Fibroblast of lung (primary cell): ENCODE results near the gene RTKN. TPM values are rescaled to one million over a fixed set of nuclear protein-coding genes. Genes with fewer than 3 reads are reported as not detected.
A peak's percentile ranks its signal among the peaks of the same experiment; 100 is the strongest.
"Not testable (repeated sequence)": the region's sequence is repeated elsewhere in the genome, so short reads cannot be mapped to it uniquely, and the experiment has no call there.

Source experiments
- DNase-seq, 2 donors: peaks; one replicate each; pipeline versions ENCODE4 v3.0.0 to v3.0.0-alpha.2; 2010; ENCODE audit warnings: low read depth in 2 of 2
- H2AFZ ChIP-seq: 2 replicates; pipeline ENCODE4 v1.5.1; 2012; ENCODE audit warnings: low read length, control low read depth, inconsistent platforms
- H3K27ac ChIP-seq: 2 replicates; pipeline ENCODE4 v1.5.1; 2011; ENCODE audit warnings: low read length, control low read depth; ENCODE audit not compliant: insufficient read depth
- H3K27me3 ChIP-seq: 2 replicates; pipeline ENCODE4 v1.5.1; 2011; ENCODE audit warnings: mild to moderate bottlenecking, low read length; ENCODE audit not compliant: control insufficient read depth, insufficient read depth
- H3K36me3 ChIP-seq: 2 replicates; pipeline ENCODE4 v1.5.1; 2011; ENCODE audit warnings: low read length; ENCODE audit not compliant: control insufficient read depth, insufficient read depth
- H3K4me1 ChIP-seq: 2 replicates; pipeline ENCODE4 v1.5.1; 2011; ENCODE audit warnings: low read length; ENCODE audit not compliant: control insufficient read depth, insufficient read depth; ENCODE audit errors: extremely low read depth
- H3K4me2 ChIP-seq: 2 replicates; pipeline ENCODE4 v1.5.1; 2011; ENCODE audit warnings: low read length, control low read depth; ENCODE audit not compliant: insufficient read depth; ENCODE audit errors: extremely low read depth
- H3K4me3 ChIP-seq, 4 experiments: fragments of 200-600 bp in 1 of 4; sonication (generic) in 1 of 4; replicated peaks in 1 of 4; 2 replicates each; pipeline ENCODE4 v1.5.1; 2011 to 2016; ENCODE audit warnings: low read length in 4 of 4, low read depth in 3 of 4, mild to moderate bottlenecking in 3 of 4, control low read depth in 2 of 4, inconsistent platforms in 1 of 4, mixed read lengths in 1 of 4; ENCODE audit not compliant: insufficient read depth in 1 of 4; ENCODE audit errors: control extremely low read depth in 1 of 4
- H3K79me2 ChIP-seq: 2 replicates; pipeline ENCODE4 v1.5.1; 2012; ENCODE audit warnings: mild to moderate bottlenecking, low read length, inconsistent platforms; ENCODE audit not compliant: control insufficient read depth, insufficient read depth
- H3K9ac ChIP-seq: 2 replicates; pipeline ENCODE4 v1.5.1; 2011; ENCODE audit warnings: mild to moderate bottlenecking, low read length, control low read depth; ENCODE audit not compliant: insufficient read depth
- H3K9me3 ChIP-seq: 2 replicates; pipeline ENCODE4 v1.5.1; 2012; ENCODE audit warnings: low read depth, low read length; ENCODE audit not compliant: control insufficient read depth, insufficient read depth
- H4K20me1 ChIP-seq: 2 replicates; pipeline ENCODE4 v1.5.1; 2011; ENCODE audit warnings: low read length; ENCODE audit not compliant: control insufficient read depth, insufficient read depth; ENCODE audit errors: extremely low read depth
- EZH2 ChIP-seq: IDR thresholded peaks from 2 replicates; pipeline ENCODE4 v1.5.1; 2012; ENCODE audit warnings: low read length, control low read depth, mild to moderate bottlenecking; ENCODE audit errors: missing control alignments
- polyA plus RNA-seq, 2 donors: library from polyadenylated mRNA; depleted of rRNA in 1 of 2; stranded (reverse) in 1 of 2; unstranded in 1 of 2; fragments of >200 nt; gene quantifications; 2 replicates each; pipeline ENCODE4 v1.2.1, GENCODE V29; 2011 to 2012; ENCODE audit warnings: missing spikeins in 1 of 2
- total RNA-seq: library from RNA; depleted of rRNA; stranded (reverse); fragments of >200 nt; gene quantifications from 2 replicates; pipeline ENCODE4 v1.2.1, GENCODE V29; 2014
- TF ChIP-seq, protein P1 (sequence below), 2 donors: IDR thresholded peaks in 1 of 2; conservative IDR thresholded peaks in 1 of 2; 1 replicate in 1 of 2; 2 replicates in 1 of 2; pipeline ENCODE4 v1.5.1; 2011 to 2012; ENCODE audit warnings: low read length in 2 of 2, control low read depth in 1 of 2, inconsistent platforms in 1 of 2, low read depth in 1 of 2, mild to moderate bottlenecking in 1 of 2

Gene RTKN
- total and polyA plus RNA-seq, 2 donors (not counting 1 experiment from before 2014, with no cell fraction given), result 8.3 to 16.0 TPM

DNA sequence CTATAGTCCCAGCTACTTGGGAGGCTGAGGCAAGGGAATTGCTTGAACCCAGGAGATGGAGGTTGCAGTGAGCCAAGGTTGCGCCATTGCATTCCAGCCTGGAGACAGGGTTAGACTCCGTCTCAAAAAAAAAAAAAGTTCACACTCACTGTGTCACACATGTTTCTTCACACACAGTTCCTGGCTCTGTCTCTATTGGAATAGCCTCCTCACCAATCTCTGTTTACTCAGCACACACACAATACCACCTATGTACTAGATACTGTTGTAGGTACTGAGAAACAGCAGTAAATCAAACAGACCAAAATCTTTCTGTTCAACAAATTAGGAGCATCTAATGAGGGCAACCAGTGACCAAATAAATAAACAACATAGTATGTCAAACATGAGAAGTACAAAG is 44.4 kb upstream of the RTKN start:
- TF ChIP-seq EZH2, result no peak
- TF ChIP-seq, protein P1, sequence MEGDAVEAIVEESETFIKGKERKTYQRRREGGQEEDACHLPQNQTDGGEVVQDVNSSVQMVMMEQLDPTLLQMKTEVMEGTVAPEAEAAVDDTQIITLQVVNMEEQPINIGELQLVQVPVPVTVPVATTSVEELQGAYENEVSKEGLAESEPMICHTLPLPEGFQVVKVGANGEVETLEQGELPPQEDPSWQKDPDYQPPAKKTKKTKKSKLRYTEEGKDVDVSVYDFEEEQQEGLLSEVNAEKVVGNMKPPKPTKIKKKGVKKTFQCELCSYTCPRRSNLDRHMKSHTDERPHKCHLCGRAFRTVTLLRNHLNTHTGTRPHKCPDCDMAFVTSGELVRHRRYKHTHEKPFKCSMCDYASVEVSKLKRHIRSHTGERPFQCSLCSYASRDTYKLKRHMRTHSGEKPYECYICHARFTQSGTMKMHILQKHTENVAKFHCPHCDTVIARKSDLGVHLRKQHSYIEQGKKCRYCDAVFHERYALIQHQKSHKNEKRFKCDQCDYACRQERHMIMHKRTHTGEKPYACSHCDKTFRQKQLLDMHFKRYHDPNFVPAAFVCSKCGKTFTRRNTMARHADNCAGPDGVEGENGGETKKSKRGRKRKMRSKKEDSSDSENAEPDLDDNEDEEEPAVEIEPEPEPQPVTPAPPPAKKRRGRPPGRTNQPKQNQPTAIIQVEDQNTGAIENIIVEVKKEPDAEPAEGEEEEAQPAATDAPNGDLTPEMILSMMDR (conservative IDR thresholded peaks at IDR 0.05 in 1 of 2, IDR thresholded peaks at IDR 0.05 in 1 of 2; ENCODE audit: low read depth in 1 of 2, low read length in 2 of 2), result no peak
- Histone ChIP-seq H3K4me1 (peaks cover 6% of the 10 kb centered on the region), H3K36me3 (peaks cover 8% of the 10 kb centered on the region), H3K79me2 (peaks cover 16% of the 10 kb centered on the region), H3K9ac (no peak overlapping the region), H3K4me2 (no peak overlapping the region), H3K27me3 (no peaks in the 10 kb centered on the region), H3K4me3 (no peak overlapping the region), H2AFZ (no peak overlapping the region), H3K27ac (no peak overlapping the region), H3K9me3 (no peaks in the 10 kb centered on the region), H4K20me1 (no peaks in the 10 kb centered on the region)
- no peak for DNase-seq

DNA sequence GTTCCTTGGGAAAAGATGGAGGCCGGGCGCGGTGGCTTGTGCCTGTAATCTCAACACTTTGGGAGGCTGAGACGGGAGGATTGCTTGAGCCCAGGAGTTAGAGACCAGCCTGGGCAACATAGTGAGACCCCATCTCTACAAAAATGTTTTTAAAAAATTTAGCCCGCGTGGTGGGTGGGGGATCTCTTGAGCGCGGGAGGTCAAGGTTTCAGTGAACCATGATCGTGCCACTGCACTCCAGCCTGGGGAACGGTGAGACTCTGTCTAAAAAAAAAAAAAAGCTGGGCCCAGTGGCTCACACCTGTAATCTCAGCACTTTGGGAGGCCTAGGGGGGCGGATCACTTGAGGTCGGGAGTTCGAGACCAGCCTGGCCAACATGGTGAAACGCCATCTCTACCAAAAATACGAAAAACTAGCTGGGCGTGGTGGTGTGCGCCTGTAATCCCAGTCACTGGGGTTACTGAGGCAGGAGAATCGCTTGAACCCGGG is 42.0 kb upstream of the RTKN start:
- Histone ChIP-seq H3K4me3 (peak overlapping the region; percentile 74 to 99 (median 86)), H2AFZ (peak overlapping the region; percentile 79), H3K4me2 (peak overlapping the region; percentile 98), H3K79me2 (peaks cover 24% of the 10 kb centered on the region), H3K4me1 (peaks cover 11% of the 10 kb centered on the region), H3K9ac (peak overlapping the region; percentile 45)
- not testable (repeated sequence) for H3K36me3 ChIP-seq, H4K20me1 ChIP-seq, H3K27ac ChIP-seq, H3K9me3 ChIP-seq, DNase-seq, H3K27me3 ChIP-seq

DNA sequence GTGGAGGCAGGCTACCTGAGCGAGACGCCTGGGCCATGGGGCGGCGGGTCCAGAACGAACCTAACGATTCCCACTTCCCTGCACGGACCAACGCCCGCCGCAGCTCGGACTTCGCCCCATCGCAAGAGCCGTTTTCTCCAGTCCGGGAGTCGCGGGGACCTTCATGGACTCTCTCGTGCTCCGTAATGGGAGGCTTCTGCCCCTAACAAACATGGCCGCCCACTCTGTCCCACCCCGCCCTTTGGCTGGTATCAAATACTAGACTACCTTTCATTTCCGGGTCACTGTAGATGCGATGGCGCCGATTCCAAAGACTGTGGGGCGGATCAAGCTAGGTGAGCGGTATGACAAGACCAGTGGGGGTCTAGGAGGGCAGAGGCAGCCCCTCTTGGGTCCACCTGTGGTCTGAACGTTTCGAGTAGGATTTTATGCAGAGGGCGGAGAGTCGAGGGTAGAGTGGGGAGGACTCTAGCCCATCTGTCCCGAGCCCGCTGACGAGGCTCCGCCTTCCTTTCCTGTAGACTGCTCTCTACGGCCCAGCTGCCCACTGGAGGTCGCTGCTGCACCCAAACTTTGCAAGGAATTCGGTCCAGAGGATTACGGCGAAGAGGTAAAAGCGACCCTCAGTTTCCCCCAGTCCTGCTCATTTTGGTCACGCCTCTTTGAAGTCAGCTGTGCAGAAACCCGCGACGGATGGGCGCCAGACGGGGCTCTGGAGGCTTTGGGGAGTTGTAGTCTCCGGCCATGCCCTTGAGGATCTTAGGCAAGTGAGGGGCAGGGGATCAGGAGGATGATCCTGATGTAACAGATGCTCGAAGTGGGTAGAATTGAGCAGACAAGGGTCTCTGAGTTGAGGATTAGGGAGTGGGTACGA is 41.3 kb upstream of the RTKN start, which contains the start of the genes CCDC142 and TTC31:
Gene CCDC142, minus strand, starts transcription at position 198 of the 874 bp plus-strand sequence. Its CDS starts 161 bp downstream, at position 37.
Gene TTC31, plus strand, starts transcription at position 281 of the 874 bp plus-strand sequence. Its CDS starts 15 bp downstream, at position 296.
- peak within 1 kb of the TSS; percentile 74 for H3K9ac ChIP-seq
- H3K9me3 ChIP-seq, result no peaks in the 10 kb centered on the region
- no peaks in the 10 kb centered on the region for H4K20me1 ChIP-seq
- peaks cover 24% of the 10 kb centered on the region for H3K79me2 ChIP-seq
- peak within 1 kb of the TSS; percentile 85 for H3K27ac ChIP-seq
- H2AFZ ChIP-seq, result peak within 1 kb of the TSS; percentile 99
- H3K36me3 ChIP-seq, result peaks cover 8% of the 10 kb centered on the region
- H3K4me2 ChIP-seq, result peak within 1 kb of the TSS; percentile 98
- H3K4me3 ChIP-seq, result peak within 1 kb of the TSS; percentile 74 to 99 (median 86)
- peaks cover 11% of the 10 kb centered on the region for H3K4me1 ChIP-seq
- H3K27me3 ChIP-seq, result no peaks in the 10 kb centered on the region
- DNase-seq, result peak; percentile 93 to 96
- TF ChIP-seq, protein P1 (conservative IDR thresholded peaks at IDR 0.05 in 1 of 2, IDR thresholded peaks at IDR 0.05 in 1 of 2; ENCODE audit: low read depth in 1 of 2, low read length in 2 of 2), result peak; percentile 85 to 89
- TF ChIP-seq EZH2, result no peak
